Gastrocnemius medialis (tissue), 4 donors: ENCODE results near the gene CIB4. TPM values are rescaled to one million over a fixed set of nuclear protein-coding genes. Genes with fewer than 3 reads are reported as not detected.

Source experiments
- ATAC-seq, 2 donors: fragments of 150-250 bp; one replicate each; pipeline ENCODE4 v1.9.1; 2016
- DNase-seq, 2 donors: peaks; one replicate each; pipeline ENCODE4 v3.0.0-alpha.2; 2019
- H3K27ac ChIP-seq, 4 donors: fragments of 200-600 bp; sonication (generic); 1 replicate in 1 of 4; 2 replicates in 3 of 4; pipeline ENCODE4 v1.5.1; 2016 to 2018; ENCODE audit warnings: mild to moderate bottlenecking in 2 of 4, moderate library complexity in 1 of 4
- H3K27me3 ChIP-seq, 3 donors: fragments of 200-600 bp; sonication (generic) in 2 of 3; 1 replicate in 1 of 3; 2 replicates in 2 of 3; pipeline versions ENCODE4 v1.5.1 to v1.6.0; 2016 to 2019; ENCODE audit warnings: mild to moderate bottlenecking in 1 of 3, moderate library complexity in 1 of 3
- H3K36me3 ChIP-seq, 2 donors: fragments of 200-600 bp; sonication (generic) in 1 of 2; one replicate each; pipeline ENCODE4 v1.5.1; 2017 to 2018
- H3K4me1 ChIP-seq, 2 donors: fragments of 200-600 bp; sonication (generic) in 1 of 2; one replicate each; pipeline ENCODE4 v1.5.1; 2016 to 2017; ENCODE audit warnings: mild to moderate bottlenecking in 2 of 2
- H3K4me3 ChIP-seq, 4 donors: fragments of 200-600 bp; sonication (generic) in 3 of 4; 1 replicate in 1 of 4; 2 replicates in 3 of 4; pipeline ENCODE4 v1.5.1; 2016 to 2019; ENCODE audit warnings: mild to moderate bottlenecking in 2 of 4
- H3K9me3 ChIP-seq, 3 donors: fragments of 200-600 bp; sonication (generic) in 2 of 3; 1 replicate in 1 of 3; 2 replicates in 2 of 3; pipeline ENCODE4 v1.5.1; 2016 to 2019
- CTCF ChIP-seq, 5 experiments: fragments of 450-650 bp in 3 of 5; fragments of 200-600 bp in 2 of 5; sonication (generic) in 2 of 5; IDR thresholded peaks in 4 of 5; conservative IDR thresholded peaks in 1 of 5; 1 replicate in 4 of 5; 2 replicates in 1 of 5; pipeline ENCODE4 v1.5.1; 2016 to 2019; ENCODE audit warnings: antibody characterized with exemption in 5 of 5, mild to moderate bottlenecking in 3 of 5, moderate library complexity in 3 of 5
- POLR2A ChIP-seq, 2 donors: fragments of 450-650 bp; IDR thresholded peaks; one replicate each; pipeline ENCODE4 v1.6.1; 2017; ENCODE audit warnings: antibody characterized with exemption in 2 of 2, mild to moderate bottlenecking in 2 of 2, moderate library complexity in 2 of 2
- in situ Hi-C, 4 donors: fragments of 200-750 bp; cut with MboI; loops; one replicate each; pipeline versions ENCODE4 v1.15.0 to v1.8.0; 2017; ENCODE audit warnings: low sequenced_read_pairs in 4 of 4
- intact Hi-C: fragments of 100-400 bp; cut with DNase I; formaldehyde crosslinking; loops from one replicate; pipeline ENCODE4 v1.15.1; 2023; ENCODE audit warnings: low total_unique reads
- total RNA-seq, 4 donors: library from RNA; depleted of rRNA; stranded (reverse); fragments of >200 nt; gene quantifications; one replicate each; pipeline versions ENCODE4 v1.1.0 to v1.2.3, GENCODE V29; 2016

Gene CIB4
- total RNA-seq, 4 donors from 2014 or later, result not detected

GRCh38 chr2:26581266-26581990, 59.7 kb downstream of the CIB4 start:
- intact Hi-C loops (no loop called here), in situ Hi-C loops (no loop called here)
- H3K4me3 ChIP-seq, result no peak overlapping the region
- TF ChIP-seq POLR2A (IDR thresholded peaks at IDR 0.05) (no peak), CTCF (IDR thresholded peaks at IDR 0.05 in 4 of 5, conservative IDR thresholded peaks at IDR 0.05 in 1 of 5) (no peak)
- H3K27me3 ChIP-seq, result peaks cover 0 to 17% (median 3%) of the 10 kb centered on the region in 3 donors
- DNase-seq, result no peak
- no peak for ATAC-seq
- H3K27ac ChIP-seq, result no peak overlapping the region
- no peaks in the 10 kb centered on the region for H3K4me1 ChIP-seq
- H3K9me3 ChIP-seq, result no peaks in the 10 kb centered on the region
- no peaks in the 10 kb centered on the region for H3K36me3 ChIP-seq

DNA sequence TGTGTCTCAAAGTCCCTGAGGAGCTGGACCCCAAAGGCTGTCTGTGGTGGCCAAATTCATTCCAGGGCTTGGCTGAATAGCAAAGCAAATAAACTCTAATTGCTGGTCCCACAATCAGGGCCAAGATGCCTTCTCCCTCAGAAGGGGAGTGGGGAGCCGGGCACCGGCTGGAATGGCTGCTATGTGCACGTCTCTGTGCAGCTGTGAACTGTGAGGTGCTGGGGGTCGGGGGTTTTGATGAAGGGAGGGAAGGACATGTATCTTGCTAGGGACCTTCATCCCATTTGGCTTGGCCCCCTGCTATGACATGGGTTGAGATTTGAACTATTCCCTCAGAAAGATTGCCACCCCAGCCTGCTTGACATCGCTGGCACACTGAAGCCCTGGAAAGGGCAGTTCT, 60.4 kb downstream of the CIB4 start:
- H3K4me1 ChIP-seq, result no peaks in the 10 kb centered on the region

GRCh38 chr2:26580151-26580550, 61.0 kb downstream of the CIB4 start:
- H3K27me3 ChIP-seq, result peaks cover 0 to 16% (median 0%) of the 10 kb centered on the region in 3 donors
- H3K9me3 ChIP-seq, result no peaks in the 10 kb centered on the region
- in situ Hi-C loops, result no loop called here
- ATAC-seq (no peak), DNase-seq (no peak)
- no peaks in the 10 kb centered on the region for H3K4me1 ChIP-seq
- no peak overlapping the region for H3K4me3 ChIP-seq
- TF ChIP-seq POLR2A (IDR thresholded peaks at IDR 0.05) (no peak), CTCF (IDR thresholded peaks at IDR 0.05 in 4 of 5, conservative IDR thresholded peaks at IDR 0.05 in 1 of 5) (no peak)
- intact Hi-C loops, result no loop called here
- H3K36me3 ChIP-seq, result no peaks in the 10 kb centered on the region
- no peak overlapping the region for H3K27ac ChIP-seq

More for the DNA sequence above, 60.4 kb downstream of the CIB4 start:
- H3K36me3 ChIP-seq, result no peaks in the 10 kb centered on the region
- TF ChIP-seq POLR2A (IDR thresholded peaks at IDR 0.05) (no peak), CTCF (IDR thresholded peaks at IDR 0.05 in 4 of 5, conservative IDR thresholded peaks at IDR 0.05 in 1 of 5) (no peak)
- no peak overlapping the region for H3K27ac ChIP-seq
- ATAC-seq (no peak), DNase-seq (no peak)
- in situ Hi-C loops (no loop called here), intact Hi-C loops (no loop called here)
- H3K27me3 ChIP-seq, result peaks cover 0 to 16% (median under 1%) of the 10 kb centered on the region in 3 donors
- no peaks in the 10 kb centered on the region for H3K9me3 ChIP-seq
- H3K4me3 ChIP-seq, result no peak overlapping the region

DNA sequence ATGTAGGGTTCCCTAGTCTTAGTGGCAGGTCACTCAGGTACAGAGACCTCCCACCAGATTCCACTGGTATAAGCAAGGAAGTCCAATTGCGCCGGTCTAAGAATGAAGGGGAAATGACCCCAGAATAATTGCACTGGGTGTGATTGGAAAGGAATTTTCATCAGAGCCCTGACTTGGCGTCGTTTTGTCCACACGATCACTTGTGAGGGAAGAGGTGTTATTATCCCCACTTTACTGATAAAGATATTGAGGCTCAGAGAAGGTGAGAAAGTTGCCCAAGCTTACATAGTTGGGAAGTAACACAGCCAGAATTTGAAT, 61.5 kb downstream of the CIB4 start:
- no peak overlapping the region for H3K27ac ChIP-seq
- intact Hi-C loops (no loop called here), in situ Hi-C loops (no loop called here)
- TF ChIP-seq CTCF (IDR thresholded peaks at IDR 0.05 in 4 of 5, conservative IDR thresholded peaks at IDR 0.05 in 1 of 5) (no peak), POLR2A (IDR thresholded peaks at IDR 0.05) (no peak)
- no peak for DNase-seq
- ATAC-seq, result no peak
- H3K9me3 ChIP-seq, result no peaks in the 10 kb centered on the region
- H3K4me1 ChIP-seq, result no peaks in the 10 kb centered on the region
- no peaks in the 10 kb centered on the region for H3K36me3 ChIP-seq
- H3K27me3 ChIP-seq, result peaks cover 0 to 13% (median 0%) of the 10 kb centered on the region in 3 donors
- H3K4me3 ChIP-seq, result no peak overlapping the region
